HG02973 (cell line): Measurements from ENCODE around the gene ADAMTS14.

Experiments
- ATAC-seq: cut with Tn5 transposase; IDR thresholded peaks from one replicate; pipeline ENCODE4 v1.9.1; 2021; ENCODE audit warnings: moderate library complexity; ENCODE audit not compliant: unreplicated experiment

Gene ADAMTS14

GRCh38 chr10:70748305-70748704, 76.0 kb downstream of the ADAMTS14 start:
- ATAC-seq, result no peak

GRCh38 chr10:70748801-70749573, 76.7 kb downstream of the ADAMTS14 start:
- ATAC-seq, result no peak

- ATAC-seq, result no peak
These were observed 77.5 kb downstream of the ADAMTS14 start for GRCh38 chr10:70749756-70750155.

GRCh38 chr10:70750156-70750703, 77.9 kb downstream of the ADAMTS14 start:
- ATAC-seq, result no peak

GRCh38 chr10:70751356-70751755, 79.0 kb downstream of the ADAMTS14 start:
- no peak for ATAC-seq

GRCh38 chr10:70751991-70752390, 79.7 kb downstream of the ADAMTS14 start:
- no peak for ATAC-seq

- no peak for ATAC-seq
These were observed 80.3 kb downstream of the ADAMTS14 start for GRCh38 chr10:70752571-70752970.

GRCh38 chr10:70753026-70753663, 80.8 kb downstream of the ADAMTS14 start:
- no peak for ATAC-seq

GRCh38 chr10:70753841-70754621, 81.7 kb downstream of the ADAMTS14 start:
- no peak for ATAC-seq

- ATAC-seq, result no peak
These were observed 84.5 kb downstream of the ADAMTS14 start for GRCh38 chr10:70756700-70757360.

GRCh38 chr10:70757856-70758255, 85.5 kb downstream of the ADAMTS14 start:
- ATAC-seq, result no peak

- ATAC-seq, result no peak
These were observed 86.6 kb downstream of the ADAMTS14 start for GRCh38 chr10:70758757-70759514.

- no peak for ATAC-seq
These were observed 87.5 kb downstream of the ADAMTS14 start for GRCh38 chr10:70759781-70760180.

GRCh38 chr10:70760271-70760787, 88.0 kb downstream of the ADAMTS14 start:
- ATAC-seq, result no peak

GRCh38 chr10:70761031-70761601, 88.8 kb downstream of the ADAMTS14 start:
- no peak for ATAC-seq

GRCh38 chr10:70761727-70762350, 89.5 kb downstream of the ADAMTS14 start:
- no peak for ATAC-seq

- ATAC-seq, result no peak
These were observed 90.3 kb downstream of the ADAMTS14 start for GRCh38 chr10:70762441-70763175.

GRCh38 chr10:70763567-70763966, 91.3 kb downstream of the ADAMTS14 start:
- ATAC-seq, result no peak
